Psoas muscle (tissue), 8 donors: ENCODE results near the gene CPD. TPM values are rescaled to one million over a fixed set of nuclear protein-coding genes. Genes with fewer than 3 reads are reported as not detected.
A peak's percentile ranks its signal among the peaks of the same experiment; 100 is the strongest.
"Not testable (repeated sequence)": the region's sequence is repeated elsewhere in the genome, so short reads cannot be mapped to it uniquely, and the experiment has no call there.

Experiments
- ATAC-seq, 4 donors: fragments of 200-7000 bp; cut with Tn5 transposase; one replicate each; pipeline ENCODE4 v1.9.1; 2020; ENCODE audit warnings: moderate library complexity in 3 of 4, mild to moderate bottlenecking in 2 of 4
- DNase-seq, 2 donors: peaks; one replicate each; pipeline ENCODE4 v3.0.0-alpha.2; 2020
- H3K27ac ChIP-seq: fragments of 200-600 bp; one replicate; pipeline ENCODE4 v1.8.0; 2022
- H3K27me3 ChIP-seq, 3 donors: fragments of 200-600 bp in 1 of 3; one replicate each; pipeline versions ENCODE4 v1.6.1 to v1.8.0; 2013 to 2022; ENCODE audit warnings: low read length in 2 of 3, mild to moderate bottlenecking in 2 of 3, moderate library complexity in 1 of 3; ENCODE audit not compliant: insufficient read depth in 3 of 3
- H3K36me3 ChIP-seq, 2 donors: fragments of 200-600 bp in 1 of 2; one replicate each; pipeline versions ENCODE4 v1.6.1 to v1.8.0; 2013 to 2022; ENCODE audit warnings: low read depth in 1 of 2, mild to moderate bottlenecking in 1 of 2, moderate library complexity in 1 of 2; ENCODE audit not compliant: insufficient read depth in 1 of 2
- H3K4me1 ChIP-seq: fragments of 200-600 bp; one replicate; pipeline ENCODE4 v1.8.0; 2022
- H3K4me3 ChIP-seq: fragments of 200-600 bp; one replicate; pipeline ENCODE4 v1.8.0; 2022; ENCODE audit warnings: mild to moderate bottlenecking
- H3K9me3 ChIP-seq: fragments of 200-600 bp; one replicate; pipeline ENCODE4 v1.8.0; 2022
- WGBS, 3 donors: extraction: QIAGEN DNeasy Blood & Tissue Kit; methylation state at CpG; one replicate each; pipeline versions ENCODE4 v1.1.6 to v1.1.7; 2013; 5-methylcytosine and 5-hydroxymethylcytosine counted together
- intact Hi-C, 2 donors: fragments of 100-400 bp; cut with DNase I; formaldehyde crosslinking; loops; one replicate each; pipeline versions ENCODE4 v1.11.0 to v1.14.2; 2022
- polyA plus RNA-seq, 3 donors: library from polyadenylated mRNA; stranded (reverse); fragments of 200-250 nt; gene quantifications; one replicate each; pipeline ENCODE4 v1.2.3, GENCODE V29; 2013
- total RNA-seq, 4 donors: library from RNA; stranded (reverse); fragmentation: NEBNext Ultra II Directional in 2 of 4; extraction: Animal tissue kit (Norgen Biotek cat#: 25700) in 2 of 4; gene quantifications; one replicate each; pipeline versions ENCODE4 v1.2.1 to v1.2.4, GENCODE V29; 2021 to 2023
- TF ChIP-seq, protein P1 (sequence below): fragments of 200-600 bp; IDR thresholded peaks from one replicate; pipeline ENCODE4 v1.8.0; 2022; ENCODE audit warnings: antibody characterized with exemption
- donor health status: healthy with polysubstance abuse.
- donor health status: DM: no; HTN: no; CAD: no; lungs with moderate emphysema.
- donor health status: Bipolar disorder and iron deficiency.
- donor health status: healthy.
- donor health status: DM: yes; HTN: yes; CAD: no.
- donor health status: DM: no; HTN: no; CAD: no.
- donor health status: DM: no; HTN: no; CAD: no.
- donor health status: DM: yes; HTN: yes; CAD: no.

CPD gene
- total and polyA plus RNA-seq, 7 donors, result 5.6 to 29.3 (median 18.6) TPM

DNA sequence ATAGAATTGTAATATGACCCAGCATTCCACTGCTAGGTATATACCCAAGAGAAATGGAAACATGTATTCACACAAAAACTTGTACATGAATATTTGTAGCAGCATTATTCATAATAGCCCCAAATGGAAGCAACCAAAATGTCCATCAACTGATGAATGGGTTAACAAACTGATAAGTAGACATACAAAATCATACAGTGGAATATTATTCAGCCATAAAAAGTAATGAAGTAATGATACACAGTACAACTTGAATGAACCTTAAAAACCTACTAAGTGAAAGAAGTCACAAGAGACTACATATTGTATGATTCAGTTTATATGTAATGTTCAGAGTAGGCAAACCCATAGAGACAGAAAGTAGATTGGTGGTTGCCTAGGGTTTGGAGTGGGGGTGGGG is 58.0 kb downstream of the CPD start:
- DNase-seq, result no peak
- H3K9me3 ChIP-seq, result no peaks in the 10 kb centered on the region
- H3K36me3 ChIP-seq, result peaks cover 0 to 17% of the 10 kb centered on the region in 2 donors
- ATAC-seq, result no peak
- H3K4me3 ChIP-seq, result no peak overlapping the region
- peaks cover 4% of the 10 kb centered on the region for H3K4me1 ChIP-seq
- H3K27ac ChIP-seq, result no peak overlapping the region
- intact Hi-C loops, result no loop called here
- TF ChIP-seq, protein P1, sequence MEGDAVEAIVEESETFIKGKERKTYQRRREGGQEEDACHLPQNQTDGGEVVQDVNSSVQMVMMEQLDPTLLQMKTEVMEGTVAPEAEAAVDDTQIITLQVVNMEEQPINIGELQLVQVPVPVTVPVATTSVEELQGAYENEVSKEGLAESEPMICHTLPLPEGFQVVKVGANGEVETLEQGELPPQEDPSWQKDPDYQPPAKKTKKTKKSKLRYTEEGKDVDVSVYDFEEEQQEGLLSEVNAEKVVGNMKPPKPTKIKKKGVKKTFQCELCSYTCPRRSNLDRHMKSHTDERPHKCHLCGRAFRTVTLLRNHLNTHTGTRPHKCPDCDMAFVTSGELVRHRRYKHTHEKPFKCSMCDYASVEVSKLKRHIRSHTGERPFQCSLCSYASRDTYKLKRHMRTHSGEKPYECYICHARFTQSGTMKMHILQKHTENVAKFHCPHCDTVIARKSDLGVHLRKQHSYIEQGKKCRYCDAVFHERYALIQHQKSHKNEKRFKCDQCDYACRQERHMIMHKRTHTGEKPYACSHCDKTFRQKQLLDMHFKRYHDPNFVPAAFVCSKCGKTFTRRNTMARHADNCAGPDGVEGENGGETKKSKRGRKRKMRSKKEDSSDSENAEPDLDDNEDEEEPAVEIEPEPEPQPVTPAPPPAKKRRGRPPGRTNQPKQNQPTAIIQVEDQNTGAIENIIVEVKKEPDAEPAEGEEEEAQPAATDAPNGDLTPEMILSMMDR, result no peak
- H3K27me3 ChIP-seq, result no peaks in the 10 kb centered on the region

DNA sequence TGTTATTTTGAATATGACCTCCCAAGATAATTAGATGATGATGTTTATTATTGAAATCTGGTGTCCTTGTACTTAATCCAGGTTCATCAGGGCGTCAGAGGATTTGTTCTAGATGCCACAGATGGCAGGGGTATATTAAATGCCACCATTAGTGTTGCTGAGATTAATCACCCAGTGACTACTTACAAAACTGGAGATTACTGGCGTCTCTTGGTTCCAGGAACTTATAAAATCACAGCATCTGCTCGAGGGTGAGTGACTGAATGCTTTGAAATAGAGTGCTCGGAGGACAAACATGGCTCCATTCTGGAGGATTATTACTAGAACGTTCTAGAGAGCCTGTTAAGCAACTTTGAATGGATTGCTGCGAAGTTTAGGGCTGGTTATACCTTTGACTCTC is 65.0 kb downstream of the CPD start:
- Histone ChIP-seq H3K9me3 (no peaks in the 10 kb centered on the region), H3K4me3 (no peak overlapping the region), H3K27ac (no peak overlapping the region), H3K4me1 (peaks cover 10% of the 10 kb centered on the region), H3K36me3 (peaks cover 3 to 15% of the 10 kb centered on the region in 2 donors), H3K27me3 (no peaks in the 10 kb centered on the region)
- intact Hi-C loops, result no loop called here
- ATAC-seq (no peak), DNase-seq (no peak)
- WGBS, 3 donors, result 75 to 86% (median 81%) methylated on average over 6 of the region's 6 CpGs
- TF ChIP-seq, protein P1, result no peak

DNA sequence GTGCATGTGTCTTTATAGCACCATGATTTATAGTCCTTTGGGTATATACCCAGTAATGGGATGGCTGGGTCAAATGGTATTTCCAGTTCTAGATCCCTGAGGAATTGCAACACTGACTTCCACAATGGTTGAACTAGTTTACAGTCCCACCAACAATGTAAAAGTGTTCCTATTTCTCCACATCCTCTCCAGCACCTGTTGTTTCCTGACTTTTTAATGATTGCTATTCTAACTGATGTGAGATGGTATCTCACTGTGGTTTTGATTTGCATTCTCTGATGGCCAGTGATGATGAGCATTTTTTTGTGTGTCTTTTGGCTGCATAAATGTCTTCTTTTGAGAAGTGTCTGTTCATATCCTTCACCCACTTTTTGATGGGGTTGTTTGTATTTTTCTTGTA is 67.9 kb downstream of the CPD start:
- H3K27me3 ChIP-seq, DNase-seq, intact Hi-C loops, H3K27ac ChIP-seq, H3K4me3 ChIP-seq, ATAC-seq, H3K9me3 ChIP-seq: not testable (repeated sequence)
- H3K4me1 ChIP-seq, result peaks cover 17% of the 10 kb centered on the region
- peaks cover 3 to 28% of the 10 kb centered on the region in 2 donors for H3K36me3 ChIP-seq

DNA sequence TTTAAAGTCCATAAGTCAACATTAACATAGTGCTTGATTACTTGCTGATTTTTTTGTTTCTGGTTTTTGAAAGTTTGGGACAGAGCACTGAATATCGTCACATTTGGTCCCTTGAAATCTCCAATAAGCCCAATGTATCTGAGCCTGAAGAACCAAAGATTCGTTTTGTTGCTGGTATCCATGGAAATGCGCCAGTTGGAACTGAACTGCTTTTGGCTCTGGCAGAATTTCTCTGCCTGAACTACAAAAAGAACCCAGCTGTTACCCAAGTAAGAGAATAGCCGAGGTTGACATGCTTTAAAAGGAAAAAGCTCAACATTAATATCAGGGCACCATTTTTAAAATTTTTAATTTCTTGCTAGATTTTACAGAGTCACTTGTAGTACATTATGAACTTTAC is 70.8 kb downstream of the CPD start:
- no peak overlapping the region for H3K27ac ChIP-seq
- peaks cover 17% of the 10 kb centered on the region for H3K4me1 ChIP-seq
- no peak overlapping the region for H3K4me3 ChIP-seq
- no peaks in the 10 kb centered on the region for H3K27me3 ChIP-seq
- no peak for DNase-seq
- TF ChIP-seq, protein P1, result no peak
- H3K36me3 ChIP-seq, result peaks cover 0 to 55% of the 10 kb centered on the region in 2 donors
- 17 to 26% (median 23%) methylated on average over 4 of the region's 4 CpGs for WGBS, 3 donors
- intact Hi-C loops, result no loop called here
- peak in 1 of 4 donors; percentile 69 for ATAC-seq
- H3K9me3 ChIP-seq, result no peaks in the 10 kb centered on the region

DNA sequence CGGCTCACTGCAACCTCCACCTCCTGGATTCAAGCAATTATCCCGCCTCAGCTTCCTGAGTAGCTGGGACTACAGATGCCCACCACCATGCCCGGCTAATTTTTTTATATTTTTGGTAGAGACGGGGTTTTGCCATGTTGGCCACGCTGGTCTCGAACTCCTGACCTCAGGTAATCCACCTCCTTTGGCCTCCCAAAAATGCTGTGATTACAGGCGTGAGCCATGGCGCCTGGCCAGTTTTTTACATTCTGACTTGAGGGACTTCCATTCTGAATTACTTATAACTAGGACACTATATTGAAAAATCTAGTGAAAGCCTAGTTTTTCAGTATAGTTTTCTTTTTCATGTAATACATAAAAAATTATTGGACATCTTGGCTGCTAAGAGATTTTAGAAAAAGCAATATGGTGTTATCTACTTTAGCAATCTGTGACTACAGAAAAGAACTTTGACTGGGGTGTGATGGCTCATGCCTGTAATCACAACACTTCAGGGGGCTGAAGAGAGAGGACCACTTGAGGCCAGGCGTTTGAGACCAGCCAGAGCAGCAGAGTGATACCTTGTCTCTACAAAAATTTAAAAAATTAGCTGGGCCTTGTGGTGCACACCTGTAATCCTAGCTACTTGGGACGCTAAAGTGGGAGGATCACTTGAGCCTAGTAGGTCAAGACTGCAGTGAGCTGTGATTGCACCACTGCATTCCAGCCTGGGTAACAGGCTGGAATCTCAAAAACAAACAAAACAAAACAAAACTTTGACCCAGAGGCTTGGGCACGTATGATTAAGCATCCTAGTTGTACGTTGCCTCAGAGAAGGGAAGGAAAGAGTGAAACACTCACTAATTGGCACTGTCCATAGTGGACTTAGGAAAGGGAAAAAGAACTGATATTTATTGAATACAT is 71.6 kb downstream of the CPD start:
- no peaks in the 10 kb centered on the region for H3K27me3 ChIP-seq
- WGBS, 3 donors, result 82 to 89% (median 82%) methylated on average over 12 of the region's 12 CpGs
- intact Hi-C loops, result no loop called here
- peak in 2 of 4 donors; percentile 25 to 40 for ATAC-seq
- peaks cover 0 to 56% of the 10 kb centered on the region in 2 donors for H3K36me3 ChIP-seq
- no peak overlapping the region for H3K27ac ChIP-seq
- TF ChIP-seq, protein P1, result no peak
- H3K9me3 ChIP-seq, result no peaks in the 10 kb centered on the region
- H3K4me1 ChIP-seq, result peaks cover 17% of the 10 kb centered on the region
- no peak for DNase-seq
- no peak overlapping the region for H3K4me3 ChIP-seq
